ENCODE measurements around the gene LLGL1. TPM values are rescaled to one million over a fixed set of nuclear protein-coding genes. Genes with fewer than 3 reads are reported as not detected.

The LLGL1 gene
- total RNA-seq, 1 donor from 2014 or later: 8.8 TPM

DNA sequence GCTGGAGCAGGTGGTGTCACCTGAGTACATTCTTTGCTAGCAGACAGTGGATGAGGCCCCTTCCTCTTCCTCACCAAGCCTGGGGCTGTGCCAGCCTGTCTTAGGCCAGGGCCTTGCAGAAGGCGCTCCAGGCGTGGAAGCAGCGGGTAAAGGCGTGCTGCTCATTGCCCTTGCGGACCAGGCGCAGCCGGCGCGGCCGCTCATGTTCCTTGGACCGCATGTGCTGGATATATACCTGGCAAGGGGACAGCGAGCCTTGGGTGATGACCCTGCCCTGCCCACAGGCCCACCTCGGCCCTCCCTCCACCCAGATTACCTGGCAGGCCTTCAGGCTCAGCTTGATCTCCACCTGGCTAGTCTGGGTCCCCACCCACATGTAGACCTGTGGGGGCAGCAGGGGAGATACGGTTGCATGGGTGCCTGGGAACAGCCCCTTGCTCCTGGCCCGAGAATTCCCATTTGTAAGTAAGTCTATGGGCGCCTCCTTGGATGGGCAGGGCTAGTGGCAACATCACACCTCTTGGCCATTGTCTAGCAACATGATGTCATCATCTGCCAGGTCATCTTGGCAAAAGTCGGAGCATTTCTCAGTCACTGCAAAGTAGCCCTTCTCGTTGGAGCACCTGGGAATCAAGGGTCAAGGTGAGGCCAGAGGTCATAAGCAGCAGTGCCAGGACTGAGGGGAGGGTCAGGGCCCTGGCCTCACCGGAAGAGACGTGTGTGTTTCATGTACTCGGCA, 19.8 kb downstream of the LLGL1 start:
- TF ChIP-seq, protein P1, sequence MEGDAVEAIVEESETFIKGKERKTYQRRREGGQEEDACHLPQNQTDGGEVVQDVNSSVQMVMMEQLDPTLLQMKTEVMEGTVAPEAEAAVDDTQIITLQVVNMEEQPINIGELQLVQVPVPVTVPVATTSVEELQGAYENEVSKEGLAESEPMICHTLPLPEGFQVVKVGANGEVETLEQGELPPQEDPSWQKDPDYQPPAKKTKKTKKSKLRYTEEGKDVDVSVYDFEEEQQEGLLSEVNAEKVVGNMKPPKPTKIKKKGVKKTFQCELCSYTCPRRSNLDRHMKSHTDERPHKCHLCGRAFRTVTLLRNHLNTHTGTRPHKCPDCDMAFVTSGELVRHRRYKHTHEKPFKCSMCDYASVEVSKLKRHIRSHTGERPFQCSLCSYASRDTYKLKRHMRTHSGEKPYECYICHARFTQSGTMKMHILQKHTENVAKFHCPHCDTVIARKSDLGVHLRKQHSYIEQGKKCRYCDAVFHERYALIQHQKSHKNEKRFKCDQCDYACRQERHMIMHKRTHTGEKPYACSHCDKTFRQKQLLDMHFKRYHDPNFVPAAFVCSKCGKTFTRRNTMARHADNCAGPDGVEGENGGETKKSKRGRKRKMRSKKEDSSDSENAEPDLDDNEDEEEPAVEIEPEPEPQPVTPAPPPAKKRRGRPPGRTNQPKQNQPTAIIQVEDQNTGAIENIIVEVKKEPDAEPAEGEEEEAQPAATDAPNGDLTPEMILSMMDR (IDR thresholded peaks at IDR 0.05; ENCODE audit: borderline replicate concordance): no peak
- Histone ChIP-seq H3K9me3 (replicated peaks) (no peaks in the 10 kb centered on the region), H3K27me3 (ENCODE audit: low read depth) (no peaks in the 10 kb centered on the region), H3K4me1 (peaks cover 29% of the 10 kb centered on the region), H3K4me3 (no peak overlapping the region), H3K27ac (replicated peaks) (no peak overlapping the region), H3K36me3 (peaks cover 88% of the 10 kb centered on the region)
- intact Hi-C loops (cut with micrococcal nuclease): no loop called here
- no peak for DNase-seq

DNA sequence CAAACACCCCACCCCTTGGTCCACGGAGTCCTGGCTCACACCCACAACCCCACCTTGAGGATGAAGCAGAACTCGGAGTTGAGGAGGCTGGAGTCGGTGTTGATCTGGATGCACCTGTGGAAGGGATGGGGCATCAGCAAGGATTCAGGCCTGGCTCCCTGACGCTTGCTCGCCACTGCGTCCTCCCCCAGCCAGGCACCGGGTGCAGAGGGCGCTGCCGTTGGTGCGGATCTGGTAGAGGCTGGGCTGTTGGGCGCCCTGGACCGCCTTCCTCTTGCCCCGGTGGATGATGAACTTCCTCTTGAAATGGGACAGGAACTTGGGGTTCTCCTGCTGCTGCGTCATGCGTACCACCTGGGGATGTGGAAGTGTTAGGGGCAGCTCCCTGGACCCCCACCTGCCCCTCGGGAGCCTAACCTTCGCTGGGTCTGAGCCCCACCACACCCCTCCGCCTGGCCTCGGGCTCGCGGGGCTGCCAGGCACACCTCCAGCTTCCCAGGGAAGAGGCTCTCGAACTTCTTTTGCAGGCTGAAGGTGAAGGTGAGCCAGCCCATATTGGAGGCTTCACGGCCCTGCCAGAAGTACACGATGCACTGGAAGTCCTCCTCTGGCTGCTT, 20.8 kb downstream of the LLGL1 start:
- DNase-seq: no peak
- Histone ChIP-seq H3K27me3 (ENCODE audit: low read depth) (no peaks in the 10 kb centered on the region), H3K4me3 (no peak overlapping the region), H3K27ac (replicated peaks) (no peak overlapping the region), H3K36me3 (peaks cover 94% of the 10 kb centered on the region), H3K9me3 (replicated peaks) (no peaks in the 10 kb centered on the region), H3K4me1 (peaks cover 29% of the 10 kb centered on the region)
- intact Hi-C loops (cut with micrococcal nuclease): no loop called here
- TF ChIP-seq, protein P1 (IDR thresholded peaks at IDR 0.05; ENCODE audit: borderline replicate concordance): no peak

DNA sequence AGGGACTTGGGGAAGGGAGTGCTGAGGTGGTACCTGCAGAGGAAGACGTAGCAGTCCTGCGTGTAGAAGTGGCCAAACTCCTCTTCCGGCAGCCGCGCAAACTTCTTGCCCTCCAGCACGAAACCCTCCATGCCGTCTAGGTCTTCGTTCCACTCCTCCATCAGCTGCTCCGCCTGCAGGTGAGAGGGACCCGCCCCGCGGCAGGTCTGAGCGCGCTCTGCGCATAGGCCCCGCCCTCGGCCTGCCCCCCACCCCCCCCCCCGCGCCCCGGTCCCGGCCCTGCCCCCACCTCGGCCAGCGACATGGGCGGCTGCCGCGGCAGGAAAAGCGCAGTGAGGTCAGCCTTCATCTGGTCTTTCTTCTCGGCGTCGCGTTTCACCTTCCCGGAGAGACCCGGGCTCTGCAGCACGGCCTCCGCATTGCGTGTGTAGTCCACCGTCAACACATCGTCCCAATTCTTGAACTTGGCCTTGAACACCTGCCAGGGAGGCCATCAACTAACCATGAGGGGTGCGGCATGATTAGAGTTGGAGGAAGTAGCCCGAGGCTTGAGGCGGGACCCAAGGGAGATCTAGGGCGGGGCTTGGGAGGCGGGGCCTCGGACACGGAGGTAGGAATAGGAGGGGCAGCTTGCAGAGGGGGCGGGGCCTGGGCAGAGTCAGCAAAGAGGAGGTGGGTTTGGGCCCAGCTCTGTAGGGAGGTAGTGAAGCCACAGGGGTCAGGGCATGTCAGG, 21.6 kb downstream of the LLGL1 start:
- intact Hi-C loops (cut with micrococcal nuclease): no loop called here
- Histone ChIP-seq H3K4me1 (peaks cover 29% of the 10 kb centered on the region), H3K4me3 (peak overlapping the region; percentile 14), H3K27ac (replicated peaks) (peak overlapping the region; percentile 87), H3K27me3 (ENCODE audit: low read depth) (no peaks in the 10 kb centered on the region), H3K36me3 (peaks cover 94% of the 10 kb centered on the region), H3K9me3 (replicated peaks) (no peaks in the 10 kb centered on the region)
- TF ChIP-seq, protein P1 (IDR thresholded peaks at IDR 0.05; ENCODE audit: borderline replicate concordance): no peak
- DNase-seq: peak; percentile 58

DNA sequence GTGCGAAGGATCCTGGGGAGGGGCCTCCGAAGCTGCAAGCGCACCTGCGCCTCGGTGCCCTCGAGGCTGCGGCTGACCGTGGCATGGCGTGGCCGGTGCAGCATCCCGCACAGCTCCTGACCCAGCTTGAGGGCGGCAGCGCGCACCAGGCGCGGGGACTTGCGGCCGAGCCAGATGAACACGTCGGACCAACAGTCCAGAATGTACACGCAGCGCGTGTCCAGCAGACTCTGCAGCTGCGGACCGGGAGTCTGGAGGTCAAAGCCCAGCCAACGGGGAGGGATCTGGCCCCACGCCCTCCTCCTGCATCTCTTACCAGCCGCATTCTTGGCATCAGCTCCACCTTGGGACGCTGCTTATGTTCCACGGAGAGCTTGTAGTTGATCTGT, 22.2 kb downstream of the LLGL1 start:
- Histone ChIP-seq H3K4me3 (no peak overlapping the region), H3K27me3 (ENCODE audit: low read depth) (no peaks in the 10 kb centered on the region), H3K36me3 (peaks cover 94% of the 10 kb centered on the region), H3K27ac (replicated peaks) (peak overlapping the region; percentile 87), H3K4me1 (peaks cover 29% of the 10 kb centered on the region), H3K9me3 (replicated peaks) (no peaks in the 10 kb centered on the region)
- intact Hi-C loops (cut with micrococcal nuclease): no loop called here
- peak; percentile 48 for DNase-seq
- TF ChIP-seq, protein P1 (IDR thresholded peaks at IDR 0.05; ENCODE audit: borderline replicate concordance): no peak

DNA sequence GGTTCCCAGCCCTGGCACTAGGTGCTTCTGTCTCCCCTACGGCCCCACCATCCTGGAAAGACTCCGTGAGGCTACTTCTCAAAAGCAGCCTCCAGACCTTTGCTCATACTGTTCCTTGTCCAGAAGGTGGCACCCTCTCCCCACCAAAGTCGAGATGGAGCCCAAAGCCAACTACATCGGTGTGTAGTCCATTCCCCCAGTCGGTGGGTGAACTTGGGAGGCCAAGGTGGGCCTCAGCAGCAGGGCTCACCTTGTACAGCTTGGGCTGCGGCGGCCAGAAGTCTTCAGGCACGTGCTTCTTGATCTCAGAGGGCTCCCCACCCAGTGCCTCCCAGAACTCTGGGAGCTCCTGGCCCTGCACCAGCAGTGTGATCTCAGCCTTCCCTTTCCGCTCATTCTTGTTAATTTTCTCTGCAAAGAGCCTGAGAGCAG, 22.9 kb downstream of the LLGL1 start:
- intact Hi-C loops (cut with micrococcal nuclease): no loop called here
- H3K4me3 ChIP-seq: no peak overlapping the region
- peaks cover 97% of the 10 kb centered on the region for H3K36me3 ChIP-seq
- peak; percentile 53 for DNase-seq
- no peaks in the 10 kb centered on the region for H3K27me3 ChIP-seq (ENCODE audit: low read depth)
- TF ChIP-seq, protein P1 (IDR thresholded peaks at IDR 0.05; ENCODE audit: borderline replicate concordance): peak; percentile 72
- H3K9me3 ChIP-seq (replicated peaks): no peaks in the 10 kb centered on the region
- peaks cover 29% of the 10 kb centered on the region for H3K4me1 ChIP-seq
- H3K27ac ChIP-seq (replicated peaks): peak overlapping the region; percentile 87

Data from left ventricle myocardium inferior (tissue), 1 donor.